Measurements from ENCODE around the gene CTAG2. TPM values are rescaled to one million over a fixed set of nuclear protein-coding genes. Genes with fewer than 3 reads are reported as not detected.
"Not testable (repeated sequence)": the region's sequence is repeated elsewhere in the genome, so short reads cannot be mapped to it uniquely, and the experiment has no call there.

Gene CTAG2
- not detected for polyA plus RNA-seq (ENCODE audit: insufficient read length in 3 of 3)

DNA sequence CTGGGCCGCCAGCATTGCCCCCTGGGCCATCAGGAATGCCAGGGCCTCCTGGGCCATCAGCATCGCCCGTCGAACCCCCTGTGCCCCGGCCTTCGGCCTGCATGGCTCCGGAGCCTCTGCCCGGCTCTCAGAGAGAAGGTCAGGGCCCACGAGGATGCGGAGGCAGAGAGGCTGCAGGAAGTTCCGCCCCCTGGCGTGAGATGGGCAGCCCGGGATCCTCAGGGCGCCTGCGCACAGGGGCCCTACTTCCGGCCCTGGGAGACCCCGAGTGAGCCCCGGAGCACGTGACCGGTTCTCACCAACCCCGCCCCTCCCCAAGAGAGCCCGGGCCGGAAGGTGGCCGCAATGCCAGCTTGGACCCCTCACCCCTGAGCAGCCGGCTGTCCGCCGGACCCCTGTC, at the start of gene CTAG2:
CTAG2 (minus strand) TSS at position 167 of the 400 bp plus-strand sequence; CDS start at position 103, 64 bp downstream.
- DNase-seq (ENCODE audit: low read depth in 3 of 3, low spot score in 2 of 3), result not testable (repeated sequence)

DNA sequence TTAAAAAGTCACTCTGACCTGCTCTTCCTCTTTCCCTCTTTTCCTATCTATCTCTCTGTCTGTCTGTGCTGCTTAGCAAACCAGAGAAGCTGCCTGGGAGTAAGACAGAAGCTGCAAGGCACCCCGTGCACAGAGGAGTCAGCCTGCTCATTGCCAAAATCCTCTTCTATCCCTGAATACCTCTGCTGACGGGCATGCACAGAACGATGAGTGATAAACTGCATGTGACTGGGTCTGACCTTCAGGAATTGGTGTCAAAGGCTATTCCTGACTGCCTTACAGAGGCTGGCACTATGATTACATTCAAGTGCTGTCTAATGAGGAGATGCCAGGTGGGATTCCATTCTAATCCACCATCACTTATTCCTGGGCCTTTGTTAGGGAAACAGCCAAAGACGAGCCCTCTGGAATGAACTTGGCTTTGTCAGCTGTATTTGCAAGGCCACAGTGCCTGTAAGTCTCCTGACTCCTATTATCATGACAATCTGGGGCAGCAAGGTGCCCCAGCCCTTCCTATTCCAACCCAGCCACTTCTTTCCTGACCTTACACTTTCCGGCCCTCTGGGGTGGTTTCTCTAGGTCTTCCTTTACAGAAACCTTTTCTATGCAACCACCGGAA, 45.4 kb upstream of the CTAG2 start:
- no peak for DNase-seq (ENCODE audit: low read depth in 3 of 3, low spot score in 2 of 3)

DNA sequence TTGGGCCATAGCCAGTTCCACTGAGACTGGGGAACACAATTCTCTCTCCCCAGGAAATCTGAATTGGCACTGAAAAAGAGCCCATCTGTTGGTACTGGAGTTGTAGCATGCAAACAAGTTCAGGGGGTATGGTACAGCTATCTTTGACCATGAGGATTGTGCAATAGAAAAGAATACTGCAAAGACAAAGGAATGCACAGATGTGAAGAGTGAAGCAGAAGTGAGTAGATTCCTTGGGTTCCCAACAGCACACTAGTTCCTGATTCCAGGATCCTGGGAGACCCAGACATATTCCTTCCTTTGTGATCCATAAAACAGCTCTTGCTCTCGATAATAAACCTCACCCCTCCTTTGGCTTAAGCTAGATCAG, 43.3 kb upstream of the CTAG2 start:
- no peak for DNase-seq (ENCODE audit: low read depth in 3 of 3, low spot score in 2 of 3)

DNA sequence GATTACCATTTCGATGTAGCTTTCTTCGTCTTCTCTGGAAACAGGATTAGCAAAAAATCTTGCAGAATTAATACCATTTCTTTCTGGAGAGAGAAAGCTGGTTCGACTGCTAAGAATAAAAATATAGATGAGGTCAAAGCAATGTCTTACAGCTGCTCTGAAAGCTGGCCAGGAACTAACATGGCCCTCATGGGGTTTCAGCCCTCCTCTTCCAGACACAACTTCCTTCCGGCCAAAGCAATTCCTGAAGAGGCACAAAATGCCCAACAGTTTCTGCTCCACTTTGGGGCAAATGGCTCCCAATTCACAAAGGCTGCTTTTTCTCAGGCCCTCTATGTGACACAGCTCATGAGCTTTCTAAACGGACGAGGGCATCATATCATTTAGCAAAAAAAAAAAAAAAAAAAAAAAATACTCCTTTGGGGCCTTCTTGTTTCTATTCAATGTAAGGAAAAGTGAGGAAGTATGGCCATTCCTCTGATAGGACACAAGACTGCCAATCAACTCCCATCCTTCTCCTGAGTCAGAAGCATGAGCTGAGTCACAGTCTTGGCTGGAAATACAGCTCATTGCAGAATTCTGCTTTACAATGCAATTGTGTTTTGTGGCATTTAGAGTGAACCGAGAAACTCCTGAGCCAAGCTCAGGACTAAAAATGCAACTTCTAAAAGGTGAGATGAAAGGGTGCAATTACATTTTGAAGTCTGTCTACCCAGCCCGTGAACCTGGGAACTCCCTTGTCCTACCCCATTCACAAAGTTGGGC, 42.7 kb upstream of the CTAG2 start:
- DNase-seq (ENCODE audit: low read depth in 3 of 3, low spot score in 2 of 3), result no peak

DNA sequence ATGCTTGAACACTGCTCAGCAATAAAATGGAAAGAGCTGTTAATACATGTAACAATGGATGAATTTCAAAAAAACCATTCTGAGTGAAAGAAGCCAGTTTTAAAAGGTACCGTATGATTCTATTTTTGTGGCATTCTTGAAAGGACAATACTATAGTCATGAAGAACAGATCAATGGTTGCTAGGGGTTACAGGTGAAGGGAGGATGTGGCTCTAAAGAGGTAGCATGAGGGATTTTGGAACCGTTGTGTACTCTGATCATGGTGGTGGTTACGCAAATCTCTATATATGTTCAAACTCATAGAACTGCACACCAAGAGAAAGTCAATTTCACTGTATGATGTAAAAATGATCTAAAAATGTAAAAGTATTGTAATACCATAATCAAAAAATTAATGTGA, 40.0 kb upstream of the CTAG2 start:
- DNase-seq (ENCODE audit: low read depth in 3 of 3, low spot score in 2 of 3), result no peak

DNA sequence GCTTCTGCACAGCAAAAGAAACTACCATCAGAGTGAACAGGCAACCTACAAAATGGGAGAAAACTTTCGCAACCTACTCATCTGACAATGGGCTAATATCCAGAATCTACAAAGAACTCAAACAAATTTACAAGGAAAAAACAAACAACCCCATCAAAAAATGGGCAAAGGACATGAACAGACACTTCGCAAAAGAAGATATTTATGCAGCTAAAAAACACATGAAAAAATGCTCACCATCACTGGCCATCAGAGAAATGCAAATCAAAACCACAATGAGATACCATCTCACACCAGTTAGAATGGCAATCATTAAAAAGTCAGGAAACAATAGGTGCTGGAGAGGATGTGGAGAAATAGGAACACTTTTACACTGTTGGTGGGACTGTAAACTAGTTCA, 37.1 kb upstream of the CTAG2 start:
- not testable (repeated sequence) for DNase-seq (ENCODE audit: low read depth in 3 of 3, low spot score in 2 of 3)

DNA sequence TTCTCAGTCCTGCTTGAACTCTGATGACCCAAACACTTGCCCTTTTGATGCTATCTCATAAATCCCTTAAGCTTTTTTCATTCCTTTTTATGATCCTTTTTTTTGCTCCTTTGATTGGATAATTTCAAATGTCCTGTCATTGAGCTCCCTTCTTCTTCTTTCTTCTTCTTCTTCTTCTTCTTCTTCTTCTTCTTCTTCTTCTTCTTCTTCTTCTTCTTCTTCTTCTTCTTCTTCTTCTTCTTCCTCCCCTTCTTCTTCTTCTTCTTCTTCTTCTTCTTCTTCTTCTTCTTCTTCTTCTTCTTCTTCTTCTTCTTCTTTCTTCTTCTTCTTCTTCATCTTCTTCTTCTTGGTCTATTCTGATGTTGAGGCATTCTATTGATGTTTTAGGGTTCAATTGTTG, 18.7 kb upstream of the CTAG2 start:
- not testable (repeated sequence) for DNase-seq (ENCODE audit: low read depth in 3 of 3, low spot score in 2 of 3)

DNA sequence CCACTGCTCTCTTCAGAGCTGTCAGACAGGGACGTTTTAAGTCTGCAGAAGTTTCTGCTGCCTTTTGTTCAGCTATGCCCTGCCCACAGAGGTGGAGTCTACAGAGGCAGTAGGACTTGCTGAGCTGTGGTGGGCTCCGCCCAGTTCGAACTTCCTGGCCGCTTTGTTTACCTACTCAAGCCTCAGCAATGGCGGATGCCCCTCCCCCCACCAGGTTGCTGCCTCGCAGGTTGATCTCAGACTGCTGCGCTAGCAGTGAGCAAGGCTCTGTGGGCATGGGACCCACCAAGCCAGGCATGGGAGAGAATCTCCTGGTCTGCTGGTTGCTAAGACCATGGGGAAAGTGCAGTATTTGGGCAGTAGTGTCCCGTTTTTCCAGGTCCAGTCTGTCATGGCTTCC, 17.5 kb upstream of the CTAG2 start:
- not testable (repeated sequence) for DNase-seq (ENCODE audit: low read depth in 3 of 3, low spot score in 2 of 3)

DNA sequence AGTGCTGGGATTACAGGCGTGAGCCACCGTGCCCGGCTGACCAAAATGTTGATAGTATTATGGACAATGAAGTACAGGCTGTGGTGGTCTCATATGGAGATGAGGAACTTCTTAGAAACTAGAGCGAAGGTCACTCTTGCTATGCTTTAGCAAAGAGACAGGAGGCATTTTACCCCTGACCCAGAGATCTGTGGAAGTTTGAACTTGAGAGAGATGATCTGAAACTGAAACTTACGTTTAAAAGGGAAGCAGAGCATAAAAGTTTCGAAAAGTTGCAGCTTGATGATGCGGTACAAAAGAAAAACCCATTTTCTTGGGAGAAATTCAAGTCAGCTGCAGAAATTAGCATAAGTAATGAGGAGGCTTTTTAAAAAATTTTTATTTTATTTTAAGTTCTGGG, 8.5 kb upstream of the CTAG2 start:
- DNase-seq (ENCODE audit: low read depth in 3 of 3, low spot score in 2 of 3), result no peak

DNA sequence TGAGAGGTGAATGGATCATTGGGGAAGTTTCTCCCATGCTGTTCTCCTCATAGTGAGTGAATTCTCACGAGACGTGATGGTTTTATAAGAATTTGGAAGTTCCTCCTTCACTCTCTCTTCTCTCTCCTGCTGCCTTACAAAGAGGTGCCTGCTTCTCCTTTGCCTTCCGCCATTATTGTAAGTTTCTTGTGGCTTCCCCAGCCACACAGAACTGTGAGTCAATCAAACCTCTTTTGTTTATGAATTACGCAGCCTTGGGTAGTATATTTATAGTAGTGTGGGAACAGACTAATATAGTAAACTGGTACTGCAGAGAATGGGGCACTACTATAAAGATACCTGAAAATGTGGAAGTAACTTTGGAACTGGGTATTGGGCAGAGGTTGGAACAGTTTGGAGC, 7.8 kb upstream of the CTAG2 start:
- DNase-seq (ENCODE audit: low read depth in 3 of 3, low spot score in 2 of 3), result no peak

DNA sequence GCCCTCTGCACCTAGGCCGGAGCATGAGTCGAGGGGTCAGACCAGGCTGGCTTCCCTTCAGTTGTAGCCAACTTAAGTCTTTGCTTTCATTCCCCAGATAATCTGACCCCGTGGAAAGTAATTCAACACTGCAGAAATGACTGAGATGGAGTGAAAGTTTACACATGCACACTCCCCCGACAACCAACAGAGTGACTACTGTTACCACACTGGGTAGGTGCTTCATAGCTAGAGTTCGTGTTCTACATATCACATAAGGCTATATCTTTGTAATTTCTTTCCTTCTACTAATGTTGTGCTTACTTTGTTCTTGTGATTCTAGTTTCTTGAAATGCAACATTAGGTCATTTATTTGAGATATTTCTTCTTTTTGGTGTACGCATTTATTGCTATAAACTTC, 7.2 kb upstream of the CTAG2 start:
- no peak for DNase-seq (ENCODE audit: low read depth in 3 of 3, low spot score in 2 of 3)

DNA sequence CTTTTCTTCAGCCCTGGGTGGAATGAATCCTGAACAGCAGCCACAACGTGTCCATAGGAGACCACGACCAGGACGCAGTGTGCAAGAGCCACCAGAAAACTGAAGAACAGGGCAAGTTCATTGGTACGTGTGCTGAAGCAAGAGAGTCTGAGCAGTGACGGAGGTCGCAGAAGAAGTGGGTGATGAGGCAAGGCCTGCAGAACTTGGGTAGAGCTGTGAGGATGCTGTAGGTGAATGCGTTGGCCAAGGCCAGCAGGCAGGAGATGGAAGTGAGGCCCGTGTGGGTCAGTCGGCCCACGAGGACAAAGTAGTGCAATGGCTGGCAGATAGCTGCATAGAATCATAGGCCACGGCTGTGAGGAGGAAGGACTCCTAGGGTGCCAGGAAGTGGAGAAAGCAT, 5.6 kb upstream of the CTAG2 start:
- DNase-seq (ENCODE audit: low read depth in 3 of 3, low spot score in 2 of 3), result no peak

DNA sequence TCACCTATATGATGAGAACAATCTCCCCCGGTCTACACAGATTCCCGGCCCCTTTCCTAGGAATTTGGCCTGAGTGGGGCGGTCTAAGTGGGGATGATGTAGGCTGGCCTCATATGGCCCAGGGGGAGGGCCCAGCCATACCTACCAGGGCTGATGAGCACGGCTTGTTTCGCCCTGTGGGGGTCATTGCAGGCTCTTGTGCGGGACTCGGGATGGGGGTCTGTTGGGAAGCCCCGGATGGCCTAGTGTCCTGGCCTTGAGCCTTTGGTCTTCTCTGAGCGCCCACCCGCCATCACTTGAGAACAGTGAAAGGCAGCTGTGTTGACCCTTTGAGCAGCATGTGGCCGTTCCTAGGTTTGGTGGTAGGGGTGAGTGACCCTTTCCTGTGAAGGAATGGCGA, 4.8 kb upstream of the CTAG2 start:
- no peak for DNase-seq (ENCODE audit: low read depth in 3 of 3, low spot score in 2 of 3)

DNA sequence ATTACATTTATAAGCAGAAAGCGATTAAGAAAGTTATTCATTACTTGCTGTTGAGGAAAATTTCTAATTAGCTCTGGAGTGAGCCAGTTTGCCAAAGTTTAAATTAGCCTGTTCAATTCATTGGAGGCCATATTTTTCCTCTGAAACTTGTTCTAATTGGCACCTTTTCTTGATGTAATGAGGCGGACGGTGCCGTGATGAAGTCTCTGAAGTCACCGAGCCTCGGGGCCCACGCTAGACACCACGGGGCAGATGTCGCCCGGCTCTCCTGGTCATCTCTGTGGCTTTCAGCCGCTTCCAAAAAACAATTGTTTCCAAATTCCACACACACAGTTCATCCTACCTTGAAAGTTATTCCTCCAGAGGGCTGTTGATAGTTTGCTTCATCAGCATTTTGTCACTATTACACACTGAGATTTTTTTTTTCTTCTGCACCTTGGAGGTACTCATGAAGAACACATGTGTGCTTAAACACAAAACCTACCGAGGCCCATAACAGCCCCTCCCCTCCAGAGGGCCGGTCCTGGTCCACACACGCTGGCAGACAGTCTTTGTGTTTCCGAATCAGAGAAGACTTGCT, 3.9 kb upstream of the CTAG2 start:
- DNase-seq (ENCODE audit: low read depth in 3 of 3, low spot score in 2 of 3), result no peak

DNA sequence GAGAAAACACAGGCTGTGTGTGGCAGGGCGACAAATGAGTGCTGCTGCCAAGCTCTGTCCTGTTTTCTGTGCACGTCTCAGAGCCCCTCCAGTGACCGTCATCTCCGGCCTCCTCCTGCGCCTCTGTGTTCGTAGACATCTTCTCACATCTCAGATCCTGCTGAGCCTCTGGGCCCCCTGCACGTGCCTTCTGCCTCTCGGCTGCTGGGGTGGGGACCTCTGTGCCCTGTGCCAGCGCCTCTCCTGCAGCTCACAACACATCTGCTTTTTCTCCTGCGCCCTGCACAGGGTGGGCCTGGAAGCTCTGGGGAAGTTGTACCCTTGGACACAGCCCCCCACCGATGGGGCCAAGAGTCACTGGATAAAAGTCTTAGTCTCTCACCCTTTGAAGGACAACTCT, 2.4 kb upstream of the CTAG2 start:
- no peak for DNase-seq (ENCODE audit: low read depth in 3 of 3, low spot score in 2 of 3)

DNA sequence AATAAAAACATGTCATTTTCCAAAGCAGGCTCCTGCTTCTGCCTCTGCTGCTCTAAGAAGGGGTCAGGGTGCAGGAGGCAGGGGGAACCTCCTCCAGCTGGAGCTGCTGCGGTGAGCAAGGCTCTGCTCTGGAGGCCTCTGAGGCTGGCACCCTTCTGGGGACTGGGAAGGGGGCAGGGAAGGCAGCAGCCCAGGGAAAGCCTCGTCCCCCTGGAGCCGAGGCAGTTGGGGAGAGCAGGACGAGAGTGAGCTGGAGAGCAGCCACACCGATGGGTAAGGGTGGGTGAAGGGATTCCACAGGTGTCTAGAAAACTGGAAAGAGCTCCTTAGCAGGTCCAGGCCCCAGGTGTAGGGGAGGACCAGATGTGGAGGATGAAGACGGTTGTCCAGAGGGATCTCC, 2.0 kb upstream of the CTAG2 start:
- no peak for DNase-seq (ENCODE audit: low read depth in 3 of 3, low spot score in 2 of 3)

DNA sequence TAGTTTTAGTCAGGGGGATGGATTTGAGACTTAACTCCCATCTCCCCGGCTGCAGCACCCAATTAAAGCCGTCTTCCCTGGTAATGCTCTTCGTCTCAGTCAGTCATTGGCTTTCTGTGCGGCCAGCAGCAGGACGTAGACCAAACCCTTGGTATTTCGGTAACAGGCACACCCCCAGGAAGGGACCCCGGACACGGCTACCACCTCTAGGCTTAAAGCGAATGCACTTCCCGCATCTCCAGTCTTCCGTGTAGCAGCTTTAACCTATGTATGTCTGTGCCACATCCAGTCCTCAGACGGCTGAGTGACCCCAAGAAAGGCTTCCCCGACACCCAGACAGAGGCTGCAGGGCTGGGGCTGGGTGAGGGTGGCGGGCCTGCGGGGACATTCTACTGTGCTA, 1.5 kb upstream of the CTAG2 start:
- no peak for DNase-seq (ENCODE audit: low read depth in 3 of 3, low spot score in 2 of 3)

DNA sequence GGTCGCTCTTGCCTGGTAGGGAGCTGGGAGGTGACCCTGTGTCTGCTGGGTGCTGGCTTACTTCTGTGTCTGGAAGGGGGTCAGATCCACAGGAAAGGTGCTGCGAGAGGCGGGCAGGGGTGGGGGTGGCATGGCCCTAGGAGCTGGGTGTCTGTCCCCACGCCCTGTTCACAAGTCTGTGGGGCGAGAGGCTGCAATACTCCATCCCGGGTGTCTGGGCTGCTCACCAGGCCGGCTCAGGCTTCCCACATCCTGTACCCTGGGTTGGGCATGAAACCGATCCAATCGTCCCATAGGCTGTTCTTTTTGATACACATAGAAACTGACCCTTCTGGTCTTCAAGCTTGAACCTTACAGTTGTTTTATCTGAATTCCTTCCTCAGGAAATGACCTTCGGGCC, 993 bp upstream of the CTAG2 start:
- DNase-seq (ENCODE audit: low read depth in 3 of 3, low spot score in 2 of 3), result no peak

DNA sequence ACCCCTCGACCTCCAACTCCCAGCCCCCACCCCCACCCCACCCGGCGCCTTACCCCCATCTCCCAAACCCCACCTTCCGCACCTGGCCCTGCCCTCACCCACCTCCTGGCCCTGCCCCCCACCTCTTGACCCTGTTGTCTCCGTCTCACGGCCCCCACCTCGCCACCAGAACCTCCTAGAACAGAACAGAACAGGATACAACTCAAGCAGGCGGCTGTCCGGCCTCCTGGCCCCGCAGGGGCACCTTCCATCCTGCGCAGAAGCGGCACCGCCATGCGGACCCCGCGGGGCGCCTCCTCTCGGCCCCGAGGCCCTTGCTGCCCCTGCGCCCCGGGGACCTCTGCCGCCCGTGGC, 354 bp downstream of the CTAG2 start:
- no peak for DNase-seq (ENCODE audit: low read depth in 3 of 3, low spot score in 2 of 3)

DNA sequence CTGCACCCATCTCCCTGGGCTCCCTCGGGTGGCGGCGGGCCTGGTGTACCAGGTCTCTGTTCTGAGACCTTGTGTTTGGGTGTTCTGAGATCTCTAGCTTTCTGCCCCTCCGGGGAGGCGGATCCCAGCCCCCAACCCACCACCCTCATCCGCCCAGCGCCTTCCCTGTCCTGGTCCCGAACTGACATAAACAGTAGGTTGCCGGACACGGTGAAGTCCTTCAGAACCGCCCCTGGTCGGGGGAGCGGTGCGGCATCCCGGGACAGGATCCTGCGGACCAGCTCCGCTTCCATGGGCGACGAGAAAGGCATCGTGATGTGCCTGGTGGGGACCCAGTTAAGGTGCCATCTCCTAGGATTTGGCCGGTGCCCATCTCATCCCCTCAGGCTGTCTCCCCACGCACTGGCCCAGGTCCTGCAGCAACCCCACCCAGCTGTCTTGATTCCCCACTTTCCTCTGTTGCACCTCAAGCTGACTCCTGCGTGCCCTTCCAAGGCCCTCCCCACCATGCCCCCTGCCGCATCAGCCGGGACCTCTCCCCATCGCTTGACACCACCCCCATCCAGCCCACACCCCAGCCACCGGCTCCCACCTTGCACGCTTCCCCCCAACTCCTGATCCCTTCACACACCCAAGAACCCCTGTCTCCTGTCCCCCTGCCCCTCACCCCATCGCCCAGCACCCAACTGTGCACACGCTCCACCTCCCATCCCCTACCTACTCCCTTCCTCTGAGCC, 900 bp downstream of the CTAG2 start:
- DNase-seq (ENCODE audit: low read depth in 3 of 3, low spot score in 2 of 3), result no peak

DNA sequence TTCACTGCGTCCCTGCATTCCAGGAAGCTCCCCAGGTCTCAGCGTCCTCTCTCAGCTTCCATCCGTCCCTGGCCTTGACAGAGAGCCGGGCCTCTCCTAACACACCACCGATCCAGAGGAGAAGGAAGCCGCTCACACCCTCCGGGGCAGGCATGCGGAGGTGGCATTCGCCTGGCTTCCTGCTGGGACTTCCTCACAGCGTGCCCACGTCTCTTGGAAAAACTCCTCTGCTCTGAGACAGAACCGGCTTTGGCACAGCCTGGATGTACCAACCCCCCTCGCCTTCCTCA, 3.2 kb downstream of the CTAG2 start:
- DNase-seq (ENCODE audit: low read depth in 3 of 3, low spot score in 2 of 3), result no peak

Data from right renal cortex interstitium (tissue), 3 donors.